CD14-positive monocyte (primary cell): Measurements from ENCODE around the gene MUC6. TPM values are rescaled to one million over a fixed set of nuclear protein-coding genes. Genes with fewer than 3 reads are reported as not detected.
A peak's percentile ranks its signal among the peaks of the same experiment; 100 is the strongest.

Experiments
- DNase-seq, 3 donors: peaks; one replicate each; pipeline ENCODE4 v3.0.0-alpha.2; 2011 to 2022
- H2AFZ ChIP-seq: 2 replicates; pipeline ENCODE4 v1.6.0; 2012; ENCODE audit warnings: mild to moderate bottlenecking, low read depth, low read length, inconsistent platforms; ENCODE audit not compliant: insufficient read depth, poor library complexity, severe bottlenecking
- H3K27ac ChIP-seq, 2 donors: 1 replicate in 1 of 2; 2 replicates in 1 of 2; pipeline ENCODE4 v1.5.1; 2012 to 2013; ENCODE audit warnings: low read length in 2 of 2, control low read depth in 1 of 2, inconsistent platforms in 1 of 2, low read depth in 1 of 2, mild to moderate bottlenecking in 1 of 2
- H3K27me3 ChIP-seq, 2 donors: one replicate each; pipeline versions ENCODE4 v1.6.0 to v1.6.1; 2011 to 2013; ENCODE audit warnings: low read length in 2 of 2; ENCODE audit not compliant: control insufficient read depth in 2 of 2, insufficient read depth in 2 of 2
- H3K36me3 ChIP-seq, 2 donors: replicated peaks in 1 of 2; 1 replicate in 1 of 2; 2 replicates in 1 of 2; pipeline versions ENCODE4 v1.5.1 to v1.6.1; 2012 to 2013; ENCODE audit warnings: low read length in 2 of 2, control low read depth in 1 of 2, inconsistent platforms in 1 of 2, mild to moderate bottlenecking in 1 of 2; ENCODE audit not compliant: insufficient read depth in 2 of 2, control insufficient read depth in 1 of 2
- H3K4me1 ChIP-seq, 2 donors: 1 replicate in 1 of 2; 2 replicates in 1 of 2; pipeline versions ENCODE4 v1.5.1 to v1.6.1; 2012 to 2013; ENCODE audit warnings: low read length in 2 of 2, control low read depth in 1 of 2, inconsistent platforms in 1 of 2, mild to moderate bottlenecking in 1 of 2, moderate library complexity in 1 of 2; ENCODE audit not compliant: insufficient read depth in 2 of 2, control insufficient read depth in 1 of 2
- H3K4me2 ChIP-seq: replicated peaks from 2 replicates; pipeline ENCODE3; 2012; ENCODE audit warnings: low read length, moderate library complexity, mild to moderate bottlenecking; ENCODE audit not compliant: poor library complexity, severe bottlenecking; ENCODE audit errors: extremely low read depth
- H3K4me3 ChIP-seq, 3 experiments: fragments of 200-600 bp in 1 of 3; sonication (generic) in 1 of 3; replicated peaks in 1 of 3; 1 replicate in 2 of 3; 2 replicates in 1 of 3; pipeline ENCODE4 v1.5.1; 2011 to 2013; ENCODE audit warnings: low read length in 3 of 3, mild to moderate bottlenecking in 3 of 3, control low read depth in 2 of 3, low read depth in 2 of 3, inconsistent platforms in 1 of 3, moderate library complexity in 1 of 3
- H3K79me2 ChIP-seq: 2 replicates; pipeline ENCODE4 v1.6.0; 2012; ENCODE audit warnings: mild to moderate bottlenecking, control low read depth, inconsistent platforms, low read length, moderate library complexity; ENCODE audit not compliant: insufficient read depth
- H3K9ac ChIP-seq: 2 replicates; pipeline ENCODE4 v1.6.0; 2017; ENCODE audit warnings: low read length, mild to moderate bottlenecking; ENCODE audit not compliant: insufficient read depth, poor library complexity, severe bottlenecking
- H3K9me3 ChIP-seq, 2 donors: replicated peaks in 1 of 2; 1 replicate in 1 of 2; 2 replicates in 1 of 2; pipeline versions ENCODE4 v1.5.1 to v1.6.1; 2012 to 2013; ENCODE audit warnings: low read length in 2 of 2, control low read depth in 1 of 2; ENCODE audit not compliant: control insufficient read depth in 1 of 2, insufficient read depth in 1 of 2
- H4K20me1 ChIP-seq: 2 replicates; pipeline ENCODE4 v1.6.0; 2012; ENCODE audit warnings: mild to moderate bottlenecking, low read length, control low read depth, moderate library complexity; ENCODE audit not compliant: insufficient read depth
- H3K27ac Mint-ChIP-seq, 7 donors: one replicate each; pipeline ENCODE4 v1.8.0; 2020; ENCODE audit warnings: mild to moderate bottlenecking in 7 of 7, mixed read lengths in 7 of 7, moderate library complexity in 6 of 7, inconsistent platforms in 2 of 7
- H3K27me3 Mint-ChIP-seq, 3 donors: one replicate each; pipeline ENCODE4 v1.8.0; 2021 to 2022; ENCODE audit warnings: low read depth in 3 of 3, mild to moderate bottlenecking in 3 of 3, mixed read lengths in 3 of 3, moderate library complexity in 3 of 3, inconsistent platforms in 1 of 3
- H3K36me3 Mint-ChIP-seq, 2 donors: one replicate each; pipeline ENCODE4 v1.8.0; 2020; ENCODE audit warnings: mixed read lengths in 2 of 2, inconsistent platforms in 1 of 2, mild to moderate bottlenecking in 1 of 2
- H3K4me1 Mint-ChIP-seq: one replicate; pipeline ENCODE4 v1.8.0; 2020; ENCODE audit warnings: mild to moderate bottlenecking, mixed read lengths
- H3K4me3 Mint-ChIP-seq, 2 donors: one replicate each; pipeline ENCODE4 v1.8.0; 2020; ENCODE audit warnings: mild to moderate bottlenecking in 2 of 2, mixed read lengths in 2 of 2, moderate library complexity in 1 of 2
- H3K9me3 Mint-ChIP-seq, 7 donors: one replicate each; pipeline ENCODE4 v1.8.0; 2020 to 2022; ENCODE audit warnings: mixed read lengths in 7 of 7, mild to moderate bottlenecking in 6 of 7, moderate library complexity in 6 of 7, inconsistent platforms in 2 of 7
- CTCF ChIP-seq: fragments of 200-600 bp; IDR thresholded peaks from one replicate; pipeline ENCODE4 v1.8.0; 2022; ENCODE audit warnings: antibody characterized with exemption, mild to moderate bottlenecking
- WGBS: methylation state at CpG from one replicate; pipeline ENCODE4 v1.1.5; 2013; ENCODE audit warnings: missing lambda C conversion rate; ENCODE audit not compliant: insufficient coverage; 5-methylcytosine and 5-hydroxymethylcytosine counted together
- intact Hi-C, 2 donors: fragments of 100-400 bp; cut with micrococcal nuclease; formaldehyde crosslinking; loops; one replicate each; pipeline versions ENCODE4 v1.15.0 to v1.15.1; 2023
- polyA plus RNA-seq, 3 donors: library from polyadenylated mRNA; depleted of rRNA in 1 of 3; unstranded in 2 of 3; stranded (reverse) in 1 of 3; fragments of 300-500 nt in 2 of 3; fragments of >200 nt in 1 of 3; fragmentation: Illumina TruSeq in 2 of 3; gene quantifications; 1 replicate in 2 of 3; 2 replicates in 1 of 3; pipeline ENCODE4 v1.2.3, GENCODE V29; 2012 to 2021

Gene MUC6
- polyA plus RNA-seq, 3 donors = not detected

- no peaks in the 10 kb centered on the region for H3K9me3 ChIP-seq
- peaks cover 82 to 91% of the 10 kb centered on the region in 2 donors for H3K36me3 ChIP-seq
- no peaks in the 10 kb centered on the region for H3K4me1 ChIP-seq
- no peak for DNase-seq
- WGBS = 97% methylated on average over 13 of the region's 15 CpGs
- H3K27ac ChIP-seq = no peak overlapping the region
- H2AFZ ChIP-seq = no peak overlapping the region
- no peak for TF ChIP-seq CTCF
- no peaks in the 10 kb centered on the region for H3K4me1 Mint-ChIP-seq
- H3K4me2 ChIP-seq = no peak overlapping the region
- peak overlapping the region in 1 of 7 donors; percentile 75 for H3K27ac Mint-ChIP-seq
- no peaks in the 10 kb centered on the region for H3K9me3 Mint-ChIP-seq
- no peak overlapping the region for H3K4me3 ChIP-seq
- peaks cover 78 to 95% of the 10 kb centered on the region in 2 donors for H3K36me3 Mint-ChIP-seq
- no peak overlapping the region for H3K4me3 Mint-ChIP-seq
- no peaks in the 10 kb centered on the region for H3K27me3 Mint-ChIP-seq
- intact Hi-C loops = no loop called here
- H3K27me3 ChIP-seq = no peaks in the 10 kb centered on the region
- peaks cover 16% of the 10 kb centered on the region for H4K20me1 ChIP-seq
- no peaks in the 10 kb centered on the region for H3K79me2 ChIP-seq
- no peak overlapping the region for H3K9ac ChIP-seq
These were observed 48.8 kb downstream of the MUC6 start for GRCh38 chr11:987671-988070.

DNA sequence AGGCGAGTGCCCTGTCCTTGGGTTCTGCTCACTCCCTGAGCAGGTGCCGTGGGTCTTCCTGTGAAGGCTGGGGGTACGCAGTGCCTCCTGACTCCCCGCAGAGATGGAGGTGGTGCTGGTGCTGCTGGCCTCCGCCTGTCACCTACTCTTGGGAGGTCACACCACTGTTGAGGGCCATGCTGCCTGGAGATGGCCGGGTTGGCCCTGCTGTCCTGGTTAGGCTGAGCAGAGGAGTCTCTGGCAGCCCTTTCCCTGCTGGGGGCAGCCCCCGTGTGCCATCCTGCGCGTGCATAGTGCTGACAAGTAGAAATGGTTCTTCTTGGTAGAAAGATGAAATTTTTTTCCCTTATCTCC, 49.6 kb downstream of the MUC6 start:
- 96% methylated on average over 5 of the region's 9 CpGs for WGBS
- intact Hi-C loops = no loop called here
- Mint-ChIP-seq H3K27ac (no peak overlapping the region), H3K27me3 (no peaks in the 10 kb centered on the region), H3K4me3 (no peak overlapping the region), H3K36me3 (peaks cover 78 to 94% of the 10 kb centered on the region in 2 donors), H3K9me3 (no peaks in the 10 kb centered on the region), H3K4me1 (no peaks in the 10 kb centered on the region)
- Histone ChIP-seq H3K36me3 (peaks cover 74 to 91% of the 10 kb centered on the region in 2 donors), H4K20me1 (peaks cover 15% of the 10 kb centered on the region), H2AFZ (no peak overlapping the region), H3K4me1 (no peaks in the 10 kb centered on the region), H3K4me3 (no peak overlapping the region), H3K9me3 (no peaks in the 10 kb centered on the region), H3K27ac (no peak overlapping the region), H3K79me2 (no peaks in the 10 kb centered on the region), H3K9ac (no peak overlapping the region), H3K27me3 (no peaks in the 10 kb centered on the region), H3K4me2 (no peak overlapping the region)
- no peak for TF ChIP-seq CTCF
- DNase-seq = no peak
